Muscle layer of duodenum (tissue), 2 donors: ENCODE measurements around the gene WDCP.

ENCODE experiments used
- H3K27ac ChIP-seq: one replicate; pipeline ENCODE4 v1.7.0; 2013; ENCODE audit warnings: mild to moderate bottlenecking, low read length
- H3K27me3 ChIP-seq: one replicate; pipeline ENCODE4 v1.7.0; 2013; ENCODE audit warnings: low read depth, mild to moderate bottlenecking, control low read depth, low read length
- H3K36me3 ChIP-seq, 2 donors: one replicate each; pipeline ENCODE4 v1.7.0; 2013; ENCODE audit warnings: low read length in 2 of 2, control low read depth in 1 of 2, mild to moderate bottlenecking in 1 of 2; ENCODE audit not compliant: insufficient read depth in 2 of 2, control insufficient read depth in 1 of 2
- H3K4me1 ChIP-seq, 2 donors: one replicate each; pipeline ENCODE4 v1.7.0; 2013; ENCODE audit warnings: low read length in 2 of 2, mild to moderate bottlenecking in 2 of 2, control low read depth in 1 of 2, moderate library complexity in 1 of 2; ENCODE audit not compliant: insufficient read depth in 2 of 2, control insufficient read depth in 1 of 2
- H3K4me3 ChIP-seq, 2 donors: one replicate each; pipeline ENCODE4 v1.7.0; 2013; ENCODE audit warnings: low read length in 2 of 2, low read depth in 1 of 2, mild to moderate bottlenecking in 1 of 2
- H3K9me3 ChIP-seq, 2 donors: one replicate each; pipeline ENCODE4 v1.7.0; 2013; ENCODE audit warnings: low read length in 2 of 2, control low read depth in 1 of 2, mild to moderate bottlenecking in 1 of 2; ENCODE audit not compliant: control insufficient read depth in 1 of 2
- donor health status: healthy.

Gene WDCP

GRCh38 chr2:24040511-24040910 is 6.7 kb downstream of the WDCP start:
- no peak overlapping the region for H3K4me3 ChIP-seq
- H3K27ac ChIP-seq: no peak overlapping the region
- H3K4me1 ChIP-seq: no peaks in the 10 kb centered on the region
- H3K27me3 ChIP-seq: no peaks in the 10 kb centered on the region
- peaks cover 21 to 26% of the 10 kb centered on the region in 2 donors for H3K36me3 ChIP-seq
- no peaks in the 10 kb centered on the region for H3K9me3 ChIP-seq

DNA sequence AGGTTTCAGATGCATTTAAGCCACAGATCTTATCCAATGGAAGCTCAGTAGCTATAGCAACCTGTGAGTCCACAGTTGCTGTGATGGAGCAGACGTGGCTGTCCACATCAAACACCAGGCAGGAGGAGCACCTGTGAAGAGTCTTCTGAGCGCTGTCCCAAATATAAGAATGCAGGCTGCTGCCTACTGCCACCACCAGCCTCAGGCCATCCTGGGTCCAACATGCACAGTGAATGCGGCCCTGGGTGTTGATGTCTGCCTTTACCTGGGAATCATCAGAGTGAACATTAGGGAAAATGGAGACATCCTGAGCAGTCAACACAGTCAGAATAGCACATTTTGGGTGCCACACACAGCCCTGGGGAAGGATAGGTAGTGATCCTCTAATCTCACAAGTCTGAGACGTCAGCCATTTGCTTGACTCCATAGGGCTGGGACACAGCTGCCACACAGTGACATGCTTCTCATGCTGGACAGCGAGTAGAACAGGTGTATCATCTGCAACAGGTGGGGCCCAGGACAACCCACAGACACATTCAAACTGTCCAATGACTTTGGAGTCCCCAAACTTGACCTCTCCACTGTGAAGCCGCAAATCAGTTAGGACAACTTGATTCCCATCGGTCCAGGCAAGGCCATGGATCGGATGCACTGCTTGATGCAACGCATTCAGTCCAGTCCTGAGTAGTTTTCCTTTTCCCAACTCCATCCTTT is 8.2 kb downstream of the WDCP start:
- no peak overlapping the region for H3K27ac ChIP-seq
- H3K4me3 ChIP-seq: no peak overlapping the region
- no peaks in the 10 kb centered on the region for H3K4me1 ChIP-seq
- H3K36me3 ChIP-seq: peaks cover 21 to 26% of the 10 kb centered on the region in 2 donors
- H3K9me3 ChIP-seq: no peaks in the 10 kb centered on the region
- H3K27me3 ChIP-seq: no peaks in the 10 kb centered on the region

DNA sequence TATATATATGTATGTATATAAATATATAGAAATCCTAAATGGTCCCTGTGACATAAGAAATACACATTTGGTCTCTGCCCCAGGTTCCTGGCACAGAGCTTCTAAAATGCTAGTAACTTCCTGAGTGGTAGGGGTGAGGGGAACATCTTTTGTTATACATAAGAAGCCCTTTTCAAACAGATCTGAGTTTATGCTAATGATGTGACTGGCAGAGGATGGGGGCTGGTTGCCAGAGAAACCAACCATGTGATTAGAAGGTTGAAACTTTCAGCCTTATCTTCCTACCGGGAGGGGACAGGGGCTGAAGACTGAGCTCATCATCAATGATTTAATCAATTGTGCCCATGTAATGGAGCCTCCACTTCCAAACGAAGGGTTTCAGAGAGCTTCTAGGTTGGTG is 21.0 kb downstream of the WDCP start:
- Histone ChIP-seq H3K27me3 (no peaks in the 10 kb centered on the region), H3K36me3 (peaks cover 22 to 45% of the 10 kb centered on the region in 2 donors), H3K4me3 (no peak overlapping the region), H3K27ac (no peak overlapping the region), H3K4me1 (no peaks in the 10 kb centered on the region), H3K9me3 (no peaks in the 10 kb centered on the region)

- Histone ChIP-seq H3K4me1 (no peaks in the 10 kb centered on the region), H3K27me3 (no peaks in the 10 kb centered on the region), H3K27ac (no peak overlapping the region), H3K4me3 (no peak overlapping the region), H3K9me3 (no peaks in the 10 kb centered on the region), H3K36me3 (peaks cover 14 to 34% of the 10 kb centered on the region in 2 donors)
Measured at GRCh38 chr2:24024996-24025663, 22.1 kb downstream of the WDCP start.

DNA sequence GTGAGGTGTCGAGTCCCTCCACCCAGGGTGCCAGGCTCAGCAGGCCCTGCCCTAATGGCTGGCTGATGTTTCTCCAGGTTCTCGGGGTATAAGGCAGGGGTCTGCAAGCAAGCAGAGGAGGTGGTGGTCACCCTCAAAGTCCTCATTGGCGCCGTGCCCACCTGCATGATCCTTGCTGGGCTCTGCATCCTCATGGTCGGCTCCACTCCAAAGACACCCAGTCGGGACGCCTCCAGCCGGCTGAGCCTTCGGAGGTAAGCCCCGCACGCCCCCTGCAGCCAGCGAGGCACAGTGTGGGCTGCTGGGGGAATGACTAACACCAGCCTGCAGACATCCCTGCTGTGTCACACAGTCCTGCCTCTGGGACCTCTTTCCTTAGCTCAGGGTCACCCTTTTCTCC is 23.2 kb downstream of the WDCP start:
- Histone ChIP-seq H3K4me1 (no peaks in the 10 kb centered on the region), H3K4me3 (no peak overlapping the region), H3K9me3 (no peaks in the 10 kb centered on the region), H3K27me3 (no peaks in the 10 kb centered on the region), H3K36me3 (peaks cover 7 to 23% of the 10 kb centered on the region in 2 donors), H3K27ac (no peak overlapping the region)

DNA sequence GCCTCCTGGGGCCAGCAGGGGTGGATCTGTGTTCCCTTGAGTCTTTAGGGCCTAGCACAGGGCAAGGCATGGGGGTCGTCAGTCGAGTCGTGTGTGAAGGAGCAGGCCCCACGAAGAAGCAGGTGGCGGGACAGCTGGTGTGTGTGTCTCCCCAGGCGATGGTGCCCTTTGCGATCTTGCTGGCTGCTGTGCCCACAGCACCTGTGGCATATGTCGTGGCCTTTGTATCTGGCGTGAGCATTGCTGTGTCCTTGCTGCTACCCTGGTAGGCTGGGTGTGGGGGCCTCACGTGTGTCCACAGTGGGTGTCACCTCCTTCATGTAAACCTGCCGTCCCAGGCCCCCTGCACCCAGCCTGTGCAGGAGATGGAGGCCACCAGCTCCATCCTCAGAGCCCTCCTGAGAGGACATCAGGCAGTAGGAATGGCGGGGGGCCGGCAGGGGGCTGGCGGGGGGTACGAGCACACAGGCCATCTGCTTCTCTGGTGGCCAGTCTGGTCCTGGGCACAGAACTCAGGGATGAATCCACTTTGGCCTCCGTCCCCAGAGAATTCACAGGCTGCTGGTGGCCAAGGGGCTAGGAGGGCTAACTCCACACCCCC is 24.1 kb downstream of the WDCP start:
- Histone ChIP-seq H3K36me3 (peaks cover 7 to 22% of the 10 kb centered on the region in 2 donors), H3K27me3 (no peaks in the 10 kb centered on the region), H3K9me3 (no peaks in the 10 kb centered on the region), H3K27ac (no peak overlapping the region), H3K4me3 (no peak overlapping the region), H3K4me1 (no peaks in the 10 kb centered on the region)

GRCh38 chr2:24022324-24022974 is 24.7 kb downstream of the WDCP start:
- Histone ChIP-seq H3K9me3 (no peaks in the 10 kb centered on the region), H3K4me3 (no peak overlapping the region), H3K4me1 (no peaks in the 10 kb centered on the region), H3K27ac (no peak overlapping the region), H3K27me3 (no peaks in the 10 kb centered on the region), H3K36me3 (peaks cover 7 to 22% of the 10 kb centered on the region in 2 donors)

GRCh38 chr2:24021122-24021998 is 25.8 kb downstream of the WDCP start:
- Histone ChIP-seq H3K4me1 (no peaks in the 10 kb centered on the region), H3K4me3 (no peak overlapping the region), H3K27me3 (no peaks in the 10 kb centered on the region), H3K36me3 (peaks cover 3 to 22% of the 10 kb centered on the region in 2 donors), H3K27ac (no peak overlapping the region), H3K9me3 (no peaks in the 10 kb centered on the region)

GRCh38 chr2:24020244-24020643 is 26.9 kb downstream of the WDCP start:
- H3K4me3 ChIP-seq: no peak overlapping the region
- H3K4me1 ChIP-seq: no peaks in the 10 kb centered on the region
- peaks cover 0 to 20% of the 10 kb centered on the region in 2 donors for H3K36me3 ChIP-seq
- H3K27ac ChIP-seq: no peak overlapping the region
- H3K9me3 ChIP-seq: no peaks in the 10 kb centered on the region
- H3K27me3 ChIP-seq: no peaks in the 10 kb centered on the region

GRCh38 chr2:24019729-24020128 is 27.5 kb downstream of the WDCP start:
- Histone ChIP-seq H3K36me3 (peaks cover 0 to 15% of the 10 kb centered on the region in 2 donors), H3K9me3 (no peaks in the 10 kb centered on the region), H3K27me3 (no peaks in the 10 kb centered on the region), H3K27ac (no peak overlapping the region), H3K4me1 (no peaks in the 10 kb centered on the region), H3K4me3 (no peak overlapping the region)
